PC-9 (cell line): ENCODE measurements around the gene MC2R.

ENCODE experiments used
- EZH2 ChIP-seq: fragments of 200-600 bp; sonication (generic); IDR thresholded peaks from 2 replicates; pipeline ENCODE4 v1.8.0; 2017; ENCODE audit warnings: antibody characterized with exemption, low read depth
- TF ChIP-seq, protein P1 (sequence below): fragments of 200-600 bp; sonication (generic); conservative IDR thresholded peaks from 2 replicates; pipeline ENCODE4 v1.6.1; 2017; ENCODE audit warnings: mixed run types, antibody characterized with exemption, mild to moderate bottlenecking, moderate library complexity

DNA sequence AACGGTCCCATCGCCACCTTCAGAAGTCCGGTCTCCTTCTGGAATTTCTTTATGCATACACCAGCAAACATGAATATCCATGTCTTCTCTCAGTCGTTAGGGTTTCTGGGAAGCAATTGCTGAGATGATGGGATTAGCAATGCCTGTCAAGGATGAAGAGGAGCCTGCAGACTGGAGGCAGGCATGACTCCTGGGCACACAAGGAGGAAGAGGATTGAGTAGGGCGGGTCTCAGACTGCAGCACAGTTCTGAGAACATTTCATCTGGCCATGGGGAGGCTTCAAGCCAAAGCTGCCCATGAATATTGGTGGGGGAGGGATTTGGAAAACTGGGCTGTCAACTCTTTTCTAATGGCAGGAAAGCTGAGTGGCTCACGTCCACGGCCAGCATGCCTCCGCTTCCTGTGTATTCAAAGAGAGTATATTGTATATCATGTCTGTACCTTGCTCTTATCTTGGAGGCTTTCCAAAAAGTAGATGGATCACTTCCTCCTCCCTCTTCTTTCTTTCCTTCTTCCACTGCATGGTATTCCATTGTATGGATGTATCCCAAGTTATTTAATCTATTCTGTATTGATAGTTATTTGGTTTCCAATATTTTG lies 24.5 kb downstream of the MC2R start:
- TF ChIP-seq, protein P1, sequence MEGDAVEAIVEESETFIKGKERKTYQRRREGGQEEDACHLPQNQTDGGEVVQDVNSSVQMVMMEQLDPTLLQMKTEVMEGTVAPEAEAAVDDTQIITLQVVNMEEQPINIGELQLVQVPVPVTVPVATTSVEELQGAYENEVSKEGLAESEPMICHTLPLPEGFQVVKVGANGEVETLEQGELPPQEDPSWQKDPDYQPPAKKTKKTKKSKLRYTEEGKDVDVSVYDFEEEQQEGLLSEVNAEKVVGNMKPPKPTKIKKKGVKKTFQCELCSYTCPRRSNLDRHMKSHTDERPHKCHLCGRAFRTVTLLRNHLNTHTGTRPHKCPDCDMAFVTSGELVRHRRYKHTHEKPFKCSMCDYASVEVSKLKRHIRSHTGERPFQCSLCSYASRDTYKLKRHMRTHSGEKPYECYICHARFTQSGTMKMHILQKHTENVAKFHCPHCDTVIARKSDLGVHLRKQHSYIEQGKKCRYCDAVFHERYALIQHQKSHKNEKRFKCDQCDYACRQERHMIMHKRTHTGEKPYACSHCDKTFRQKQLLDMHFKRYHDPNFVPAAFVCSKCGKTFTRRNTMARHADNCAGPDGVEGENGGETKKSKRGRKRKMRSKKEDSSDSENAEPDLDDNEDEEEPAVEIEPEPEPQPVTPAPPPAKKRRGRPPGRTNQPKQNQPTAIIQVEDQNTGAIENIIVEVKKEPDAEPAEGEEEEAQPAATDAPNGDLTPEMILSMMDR, result no peak
- no peak for TF ChIP-seq EZH2
